Right cardiac atrium (tissue), 5 donors: ENCODE results near the gene IZUMO1. TPM values are rescaled to one million over a fixed set of nuclear protein-coding genes. Genes with fewer than 3 reads are reported as not detected.
"Not testable (repeated sequence)": the region's sequence is repeated elsewhere in the genome, so short reads cannot be mapped to it uniquely, and the experiment has no call there.

Source experiments
- ATAC-seq, 2 donors: fragments of 200-7000 bp; cut with Tn5 transposase; one replicate each; pipeline versions ENCODE4 v1.8.0 to v1.9.1; 2020; ENCODE audit warnings: moderate library complexity in 2 of 2, mild to moderate bottlenecking in 1 of 2
- DNase-seq, 3 donors: peaks; one replicate each; pipeline ENCODE4 v3.0.0-alpha.2; 2020
- H3K27ac ChIP-seq: one replicate; pipeline ENCODE4 v1.5.1; 2013; ENCODE audit warnings: mild to moderate bottlenecking, low read length, control low read depth, moderate library complexity
- H3K27me3 ChIP-seq: one replicate; pipeline ENCODE4 v1.6.1; 2013; ENCODE audit not compliant: control insufficient read depth, insufficient read depth
- H3K4me1 ChIP-seq: one replicate; pipeline ENCODE4 v1.6.1; 2013; ENCODE audit warnings: low read length; ENCODE audit not compliant: control insufficient read depth, insufficient read depth
- H3K4me3 ChIP-seq: one replicate; pipeline ENCODE4 v1.5.1; 2013; ENCODE audit warnings: low read length, control low read depth
- H3K9me3 ChIP-seq: one replicate; pipeline ENCODE4 v1.6.1; 2013; ENCODE audit warnings: low read length; ENCODE audit not compliant: control insufficient read depth
- WGBS: extraction: QIAGEN DNeasy Blood & Tissue Kit; methylation state at CpG from one replicate; pipeline ENCODE4 v1.1.7; 2013; 5-methylcytosine and 5-hydroxymethylcytosine counted together
- intact Hi-C, 4 donors: fragments of 100-400 bp; cut with DNase I; formaldehyde crosslinking; loops; one replicate each; pipeline versions ENCODE4 v1.11.0 to v1.14.0; 2022 to 2023
- polyA plus RNA-seq: library from polyadenylated mRNA; stranded (reverse); fragments of 200-250 nt; gene quantifications from one replicate; pipeline ENCODE4 v1.2.3, GENCODE V29; 2013
- total RNA-seq, 4 donors: library from RNA; stranded (reverse); fragmentation: NEBNext Ultra II Directional; extraction: Animal tissue kit (Norgen Biotek cat#: 25700); gene quantifications; one replicate each; pipeline ENCODE4 v1.2.1, GENCODE V29; 2021
- donor health status: healthy with polysubstance abuse.
- donor health status: DM: no; HTN: yes; CAD: no.
- donor health status: DM: no; HTN: no; CAD: no.
- donor health status: DM: no; HTN: yes; CAD: no; lungs with severe emphysema.
- donor health status: DM: yes; HTN: yes; CAD: no.

IZUMO1 gene
- total and polyA plus RNA-seq, 5 donors: 0.18 to 0.54 (median 0.34) TPM

DNA sequence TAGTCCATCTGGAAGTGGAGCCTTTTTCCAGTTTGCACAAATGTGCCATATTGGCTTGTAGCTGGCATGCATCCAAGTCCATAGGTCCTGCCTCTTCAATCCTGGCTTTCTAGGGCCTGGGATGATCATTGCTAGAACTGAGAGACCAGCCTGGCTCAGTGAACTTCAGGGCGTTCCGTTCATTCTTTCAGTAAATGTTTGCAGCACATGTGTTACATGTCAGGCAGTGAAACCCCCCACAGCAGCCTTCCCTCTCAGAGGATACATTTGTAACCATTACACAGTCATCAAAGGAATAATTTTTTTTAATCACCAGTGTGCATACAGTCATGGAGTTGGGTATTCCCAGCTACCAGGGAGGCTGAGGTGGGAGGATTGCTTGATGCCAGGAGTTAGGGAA lies 41.3 kb downstream of the IZUMO1 start:
- no peak overlapping the region for H3K27ac ChIP-seq
- H3K4me3 ChIP-seq: no peak overlapping the region
- no peak for DNase-seq
- no peaks in the 10 kb centered on the region for H3K4me1 ChIP-seq
- no peak for ATAC-seq
- intact Hi-C loops: no loop called here
- H3K27me3 ChIP-seq: no peaks in the 10 kb centered on the region
- 57% methylated on average over 2 of the region's 2 CpGs for WGBS
- H3K9me3 ChIP-seq: no peaks in the 10 kb centered on the region

DNA sequence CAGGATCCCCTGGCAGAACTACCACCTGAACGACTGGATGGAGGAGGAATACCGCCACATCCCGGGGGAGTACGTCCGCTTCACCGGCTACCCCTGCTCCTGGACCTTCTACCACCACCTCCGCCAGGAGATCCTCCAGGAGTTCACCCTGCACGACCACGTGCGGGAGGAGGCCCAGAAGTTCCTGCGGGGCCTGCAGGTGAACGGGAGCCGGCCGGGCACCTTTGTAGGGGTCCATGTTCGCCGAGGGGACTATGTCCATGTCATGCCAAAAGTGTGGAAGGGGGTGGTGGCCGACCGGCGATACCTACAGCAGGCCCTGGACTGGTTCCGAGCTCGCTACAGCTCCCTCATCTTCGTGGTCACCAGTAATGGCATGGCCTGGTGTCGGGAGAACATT lies 43.4 kb downstream of the IZUMO1 start:
- WGBS: 92% methylated on average over 23 of the region's 23 CpGs
- intact Hi-C loops: no loop called here

DNA sequence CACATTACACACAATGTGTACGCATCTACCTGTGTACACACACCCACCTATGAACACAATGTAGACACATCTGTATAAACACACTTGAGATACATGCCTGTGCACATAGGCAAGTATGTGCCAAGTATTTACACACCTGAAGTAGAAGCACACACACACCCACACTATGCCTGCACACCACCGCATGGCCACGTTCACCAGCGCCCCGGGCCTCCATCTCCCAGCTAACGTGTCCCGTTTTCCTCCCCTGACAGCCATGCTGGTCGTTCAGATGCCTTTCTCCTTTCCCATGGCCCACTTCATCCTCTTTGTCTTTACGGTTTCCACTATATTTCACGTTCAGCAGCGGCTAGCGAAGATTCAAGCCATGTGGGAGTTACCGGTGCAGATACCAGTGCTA lies 44.0 kb downstream of the IZUMO1 start:
- Histone ChIP-seq H3K27me3 (no peaks in the 10 kb centered on the region), H3K4me1 (no peaks in the 10 kb centered on the region), H3K27ac (no peak overlapping the region), H3K9me3 (no peaks in the 10 kb centered on the region), H3K4me3 (no peak overlapping the region)
- 92% methylated on average over 13 of the region's 13 CpGs for WGBS
- no peak for DNase-seq
- intact Hi-C loops: no loop called here
- no peak for ATAC-seq

More for the DNA sequence above, 43.4 kb downstream of the IZUMO1 start:
- ATAC-seq (peak; percentile 24 to 38), DNase-seq (no peak)
- Histone ChIP-seq H3K4me3 (no peak overlapping the region), H3K27me3 (no peaks in the 10 kb centered on the region), H3K27ac (no peak overlapping the region), H3K4me1 (no peaks in the 10 kb centered on the region), H3K9me3 (no peaks in the 10 kb centered on the region)

DNA sequence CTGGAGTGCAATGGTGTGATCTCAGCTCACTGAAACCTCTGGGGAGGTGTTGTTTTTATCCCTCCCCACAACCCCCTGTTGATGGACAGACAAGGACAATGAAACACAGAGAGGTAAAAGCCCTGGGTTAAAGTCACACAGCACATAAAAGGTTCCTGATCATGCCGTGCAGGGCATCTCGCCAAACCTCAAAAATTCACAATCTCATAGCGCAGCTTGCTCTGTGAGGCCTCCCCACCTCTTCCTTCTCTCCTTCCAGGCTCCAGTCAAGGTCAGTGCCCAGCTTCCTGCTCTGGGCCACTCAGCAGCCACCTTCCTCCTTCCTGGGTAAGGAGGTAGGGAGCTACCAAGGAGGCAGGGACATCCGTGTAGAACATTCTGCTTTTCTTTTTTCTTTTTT lies 48.7 kb downstream of the IZUMO1 start:
- Histone ChIP-seq H3K4me3 (no peak overlapping the region), H3K27me3 (no peaks in the 10 kb centered on the region), H3K9me3 (no peaks in the 10 kb centered on the region), H3K4me1 (no peaks in the 10 kb centered on the region), H3K27ac (no peak overlapping the region)
- intact Hi-C loops: no loop called here
- no peak for DNase-seq
- peak; percentile 32 to 37 for ATAC-seq
- WGBS: 46% methylated on average over 4 of the region's 4 CpGs

DNA sequence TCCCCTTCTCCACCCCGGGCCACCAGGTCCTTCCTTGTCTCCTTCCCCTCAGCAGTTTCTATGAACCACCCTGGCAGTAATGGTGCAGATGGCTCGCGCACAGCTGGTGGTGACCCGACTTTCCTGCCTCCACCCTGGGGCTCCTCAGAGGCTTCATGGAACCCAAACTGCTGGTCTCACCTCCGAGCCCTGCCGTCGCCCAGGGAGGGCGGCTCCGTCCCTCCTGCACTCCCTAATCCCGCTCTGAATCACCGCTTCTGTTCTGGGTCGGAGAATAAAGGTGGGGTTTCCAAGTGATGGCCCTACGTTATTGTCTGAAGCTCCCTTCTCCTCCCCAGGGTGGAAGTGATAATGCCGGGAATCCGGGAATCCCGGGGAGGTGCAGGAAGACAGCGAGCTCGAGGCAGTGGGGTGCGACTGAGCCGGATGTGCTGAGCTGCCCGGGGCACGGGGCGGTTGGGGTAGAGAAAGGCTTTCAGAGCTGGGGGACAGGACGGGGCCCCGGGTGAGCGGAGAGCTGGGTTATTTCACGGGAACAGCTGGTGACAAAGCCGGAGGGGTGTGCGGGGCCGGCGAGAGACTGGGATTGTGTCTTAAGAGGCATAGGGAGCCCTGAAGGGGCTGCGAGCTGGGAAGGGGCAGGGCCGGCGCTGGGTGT lies 50.2 kb downstream of the IZUMO1 start:
- Histone ChIP-seq H3K9me3 (no peaks in the 10 kb centered on the region), H3K27ac (peak overlapping the region; percentile 2), H3K27me3 (no peaks in the 10 kb centered on the region), H3K4me3 (peak overlapping the region; percentile 32), H3K4me1 (no peaks in the 10 kb centered on the region)
- WGBS: 7% methylated on average over 34 of the region's 34 CpGs
- DNase-seq (peak in 2 of 3 donors; percentile 41 to 56), ATAC-seq (peak; percentile 58 to 81)
- intact Hi-C loops: no loop called here

DNA sequence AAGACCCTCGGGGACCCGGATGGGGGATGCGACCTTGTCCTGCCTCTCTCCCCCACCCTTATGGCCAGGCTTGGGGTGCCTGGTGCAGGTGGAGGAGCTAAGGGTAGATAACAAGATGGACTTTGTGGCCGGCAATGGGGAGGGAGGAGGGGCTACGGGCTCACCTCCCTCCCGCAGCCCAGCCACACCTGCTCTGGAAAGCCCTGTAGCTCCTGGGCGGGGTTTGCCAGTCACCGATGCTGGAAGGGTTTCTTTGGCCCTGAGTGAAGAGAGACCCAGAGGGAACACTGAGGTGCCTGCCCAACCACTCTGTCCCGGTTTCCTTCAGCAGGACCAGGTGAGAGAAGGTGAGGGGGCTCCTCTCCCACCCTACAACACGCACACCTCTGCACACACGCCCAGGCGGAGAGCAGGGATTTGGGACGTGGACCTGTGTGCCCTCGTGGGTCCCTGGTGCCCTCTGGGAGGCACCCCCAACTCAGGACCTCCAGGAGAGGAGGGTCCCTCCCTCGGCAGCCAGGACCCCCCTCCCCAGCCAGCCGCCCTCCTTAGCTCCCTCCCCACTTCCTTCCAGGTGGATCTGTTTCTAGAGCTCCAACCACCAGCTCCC lies 50.9 kb downstream of the IZUMO1 start, which contains the start of gene FUT2:
Gene FUT2 (plus strand): TSS at position 229 of the 610 bp plus-strand sequence. CDS start 6,986 bp downstream, outside the sequence.
- H3K27ac ChIP-seq: peak within 1 kb of the TSS; percentile 2
- intact Hi-C loops: no loop called here
- no peak for DNase-seq
- no peaks in the 10 kb centered on the region for H3K9me3 ChIP-seq
- H3K27me3 ChIP-seq: no peaks in the 10 kb centered on the region
- ATAC-seq: peak; percentile 10 to 43
- no peaks in the 10 kb centered on the region for H3K4me1 ChIP-seq
- peak within 1 kb of the TSS; percentile 32 for H3K4me3 ChIP-seq
- WGBS: 41% methylated on average over 16 of the region's 16 CpGs

DNA sequence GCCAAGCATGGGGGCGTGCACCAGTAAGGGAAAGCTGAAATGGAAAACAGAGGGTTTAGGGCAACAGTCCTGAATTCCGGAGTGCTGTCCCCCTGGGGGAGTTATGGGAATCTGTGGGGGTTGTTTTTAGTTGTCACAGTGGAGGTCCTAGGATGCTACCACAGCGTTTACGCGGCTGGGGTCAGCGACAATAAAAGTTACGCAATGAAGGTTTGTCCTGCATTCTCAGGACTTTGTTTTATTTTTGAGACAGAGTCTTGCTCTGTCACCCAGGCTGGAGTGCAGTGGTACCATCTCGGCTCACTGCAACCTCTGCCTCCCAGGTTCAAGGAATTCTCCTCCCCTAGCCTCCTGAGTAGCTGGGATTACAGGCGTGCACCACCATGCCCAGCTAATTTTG lies 53.1 kb downstream of the IZUMO1 start:
- H3K4me3 ChIP-seq, DNase-seq, H3K27me3 ChIP-seq, H3K9me3 ChIP-seq, intact Hi-C loops, H3K4me1 ChIP-seq, ATAC-seq, H3K27ac ChIP-seq: not testable (repeated sequence)
- WGBS: 87% methylated on average over 9 of the region's 9 CpGs

Other genes with a start within 250 kb of the IZUMO1 start
- 1 to 10 TPM; 3.1 to 7.2 (median 5.5) TPM for gene LMTK3, start 235.1 kb downstream of the IZUMO1 start, total RNA-seq
- gene LMTK3, start 235.1 kb downstream of the IZUMO1 start, polyA plus RNA-seq: 2.9 TPM
- gene SULT2B1, start 194.7 kb downstream of the IZUMO1 start, total RNA-seq: under 1 TPM in 2 of 4 donors, not detected in 2; 0.25 to 0.76 TPM
- gene SULT2B1, start 194.7 kb downstream of the IZUMO1 start, polyA plus RNA-seq: 0.14 TPM
- not detected for gene SPACA4, start 140.2 kb downstream of the IZUMO1 start, total RNA-seq
- not detected for gene SPACA4, start 140.2 kb downstream of the IZUMO1 start, polyA plus RNA-seq
- gene FAM83E, start 131.8 kb downstream of the IZUMO1 start, total RNA-seq: under 1 TPM in 1 of 4 donors, not detected in 3; 0.33 TPM
- gene FAM83E, start 131.8 kb downstream of the IZUMO1 start, polyA plus RNA-seq: 0.20 TPM
- 100 to 1,000 TPM; 606 to 773 (median 699) TPM for gene RPL18, start 127.7 kb downstream of the IZUMO1 start, total RNA-seq
- 965 TPM for gene RPL18, start 127.7 kb downstream of the IZUMO1 start, polyA plus RNA-seq
- 10 to 100 TPM in 3 of 4 donors, 1 to 10 TPM in 1; 7.3 to 12.7 (median 11.7) TPM for gene SPHK2, start 127.4 kb downstream of the IZUMO1 start, total RNA-seq
- 11.0 TPM for gene SPHK2, start 127.4 kb downstream of the IZUMO1 start, polyA plus RNA-seq
- gene DBP, start 109.5 kb downstream of the IZUMO1 start, total RNA-seq: 10 to 100 TPM in 3 of 4 donors, 1 to 10 TPM in 1; 2.8 to 16.9 (median 14.7) TPM
- gene DBP, start 109.5 kb downstream of the IZUMO1 start, polyA plus RNA-seq: 9.5 TPM
- 10 to 100 TPM in 3 of 4 donors, 1 to 10 TPM in 1; 8.6 to 16.5 (median 13.2) TPM for gene CA11, start 100.7 kb downstream of the IZUMO1 start, total RNA-seq
- gene CA11, start 100.7 kb downstream of the IZUMO1 start, polyA plus RNA-seq: 16.6 TPM
- under 1 TPM; 0.19 to 0.94 (median 0.57) TPM for gene NTN5, start 73.9 kb downstream of the IZUMO1 start, total RNA-seq
- gene NTN5, start 73.9 kb downstream of the IZUMO1 start, polyA plus RNA-seq: 0.14 TPM
- gene FUT2, start 50.9 kb downstream of the IZUMO1 start, total RNA-seq: not detected
- gene FUT2, start 50.9 kb downstream of the IZUMO1 start, polyA plus RNA-seq: 0.09 TPM
- 1 to 10 TPM; 1.6 to 5.7 (median 3.5) TPM for gene MAMSTR, start 27.2 kb downstream of the IZUMO1 start, total RNA-seq
- gene MAMSTR, start 27.2 kb downstream of the IZUMO1 start, polyA plus RNA-seq: 4.0 TPM
- gene RASIP1, start 6.3 kb downstream of the IZUMO1 start, total RNA-seq: 10 to 100 TPM; 13.8 to 19.6 (median 17.5) TPM
- 20.4 TPM for gene RASIP1, start 6.3 kb downstream of the IZUMO1 start, polyA plus RNA-seq
- gene FUT1, start 5.7 kb upstream of the IZUMO1 start, total RNA-seq: 1 to 10 TPM; 2.2 to 4.0 (median 2.6) TPM
- gene FUT1, start 5.7 kb upstream of the IZUMO1 start, polyA plus RNA-seq: 3.0 TPM
- not detected for gene FGF21, start 8.6 kb upstream of the IZUMO1 start, total RNA-seq
- not detected for gene FGF21, start 8.6 kb upstream of the IZUMO1 start, polyA plus RNA-seq
- 10 to 100 TPM; 24.6 to 46.7 (median 37.9) TPM for gene BCAT2, start 64.1 kb upstream of the IZUMO1 start, total RNA-seq
- gene BCAT2, start 64.1 kb upstream of the IZUMO1 start, polyA plus RNA-seq: 39.7 TPM
- 1 to 10 TPM; 4.0 to 7.6 (median 5.5) TPM for gene HSD17B14, start 89.6 kb upstream of the IZUMO1 start, total RNA-seq
- 4.0 TPM for gene HSD17B14, start 89.6 kb upstream of the IZUMO1 start, polyA plus RNA-seq
- gene PLEKHA4, start 121.7 kb upstream of the IZUMO1 start, total RNA-seq: 10 to 100 TPM; 37.4 to 50.2 (median 44.0) TPM
- gene PLEKHA4, start 121.7 kb upstream of the IZUMO1 start, polyA plus RNA-seq: 32.0 TPM
- 10 to 100 TPM; 60.8 to 80.2 (median 70.9) TPM for gene PPP1R15A, start 125.5 kb upstream of the IZUMO1 start, total RNA-seq
- 156 TPM for gene PPP1R15A, start 125.5 kb upstream of the IZUMO1 start, polyA plus RNA-seq
- 1 to 10 TPM in 1 of 4 donors, under 1 TPM in 2, not detected in 1; 0.40 to 1.4 (median 0.46) TPM for gene TULP2, start 151.8 kb upstream of the IZUMO1 start, total RNA-seq
- 0.07 TPM for gene TULP2, start 151.8 kb upstream of the IZUMO1 start, polyA plus RNA-seq
- 100 to 1,000 TPM; 275 to 327 (median 307) TPM for gene NUCB1, start 153.4 kb upstream of the IZUMO1 start, total RNA-seq
- 213 TPM for gene NUCB1, start 153.4 kb upstream of the IZUMO1 start, polyA plus RNA-seq
- under 1 TPM in 1 of 4 donors, not detected in 3; 0.31 TPM for gene DHDH, start 186.8 kb upstream of the IZUMO1 start, total RNA-seq
- not detected for gene DHDH, start 186.8 kb upstream of the IZUMO1 start, polyA plus RNA-seq
- gene BAX, start 208.0 kb upstream of the IZUMO1 start, total RNA-seq: 10 to 100 TPM; 23.8 to 34.6 (median 30.4) TPM
- 24.4 TPM for gene BAX, start 208.0 kb upstream of the IZUMO1 start, polyA plus RNA-seq
- 1,000 to 10,000 TPM; 1,459 to 1,840 (median 1,541) TPM for gene FTL, start 218.4 kb upstream of the IZUMO1 start, total RNA-seq
- 1,675 TPM for gene FTL, start 218.4 kb upstream of the IZUMO1 start, polyA plus RNA-seq
- 10 to 100 TPM; 62.7 to 95.9 (median 89.0) TPM for gene GYS1, start 246.4 kb upstream of the IZUMO1 start, total RNA-seq
- gene GYS1, start 246.4 kb upstream of the IZUMO1 start, polyA plus RNA-seq: 61.4 TPM
- gene RUVBL2, start 247.0 kb upstream of the IZUMO1 start, total RNA-seq: 10 to 100 TPM; 39.4 to 47.3 (median 45.4) TPM
- gene RUVBL2, start 247.0 kb upstream of the IZUMO1 start, polyA plus RNA-seq: 54.5 TPM